HL-60 (cell line): ENCODE measurements around the gene VWC2.

Experiments used
- DNase-seq, 2 experiments: peaks; one replicate each; pipeline ENCODE4 v3.0.0-alpha.2; 2010 to 2020; ENCODE audit warnings: low read depth in 1 of 2, low spot score in 1 of 2
- H3K27ac ChIP-seq: fragments of 250-450 bp; sonication (Bioruptor Pico); replicated peaks from 2 replicates; pipeline ENCODE4 v1.5.1; 2020; ENCODE audit warnings: mild to moderate bottlenecking, moderate library complexity
- H3K27me3 ChIP-seq: fragments of 250-450 bp; sonication (Bioruptor Pico); 2 replicates; pipeline ENCODE4 v1.5.1; 2021; ENCODE audit warnings: mild to moderate bottlenecking, moderate library complexity; ENCODE audit not compliant: insufficient read depth, poor library complexity, severe bottlenecking
- H3K4me3 ChIP-seq: replicated peaks from 2 replicates; pipeline ENCODE4 v1.5.1; 2011; ENCODE audit warnings: mild to moderate bottlenecking, control low read depth, low read length; ENCODE audit not compliant: insufficient read depth
- CTCF ChIP-seq: IDR thresholded peaks from one replicate; pipeline ENCODE4 v1.5.1; 2011; ENCODE audit warnings: low read length, control low read depth, inconsistent platforms; ENCODE audit not compliant: insufficient read depth
- GABPA ChIP-seq: IDR thresholded peaks from 2 replicates; pipeline ENCODE4 v1.6.1; 2012; ENCODE audit warnings: low read depth
- POLR2AphosphoS5 ChIP-seq: IDR thresholded peaks from 2 replicates; pipeline ENCODE4 v1.6.1; 2012; ENCODE audit warnings: low read depth
- SPI1 ChIP-seq: IDR thresholded peaks from 2 replicates; pipeline ENCODE4 v1.6.1; 2012; ENCODE audit warnings: low read depth, mild to moderate bottlenecking, borderline replicate concordance
- TF ChIP-seq, protein P1 (sequence below): IDR thresholded peaks from 2 replicates; pipeline ENCODE4 v1.6.1; 2012; ENCODE audit warnings: low read depth; ENCODE audit not compliant: insufficient replicate concordance

Gene VWC2

GRCh38 chr7:49812534-49812933 is 39.1 kb downstream of the VWC2 start:
- no peaks in the 10 kb centered on the region for H3K27me3 ChIP-seq
- H3K27ac ChIP-seq = no peak overlapping the region
- TF ChIP-seq CTCF = no peak
- no peak for TF ChIP-seq GABPA
- no peak for TF ChIP-seq POLR2AphosphoS5
- no peak for DNase-seq
- H3K4me3 ChIP-seq = no peak overlapping the region

DNA sequence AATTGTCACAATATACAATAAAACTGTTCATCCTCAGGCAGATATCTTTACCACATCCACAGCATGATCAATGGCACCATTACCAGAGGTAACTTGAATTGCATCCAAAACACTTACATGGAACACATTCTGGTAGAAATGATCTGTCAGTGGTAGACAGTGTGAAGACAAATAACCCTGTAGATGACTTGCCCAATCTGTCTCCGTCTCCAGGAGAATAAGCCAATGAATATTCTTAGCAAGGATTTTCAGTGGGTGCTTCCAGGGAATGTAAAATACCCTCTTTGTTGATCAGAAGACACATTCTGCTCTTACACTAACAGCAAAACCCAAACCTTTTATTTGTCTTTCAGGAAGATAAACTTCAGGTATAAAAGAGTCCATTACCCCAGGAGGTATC is 43.8 kb downstream of the VWC2 start:
- no peak overlapping the region for H3K4me3 ChIP-seq
- DNase-seq = no peak
- no peaks in the 10 kb centered on the region for H3K27me3 ChIP-seq
- TF ChIP-seq SPI1 = no peak
- no peak overlapping the region for H3K27ac ChIP-seq

- no peak for DNase-seq
- TF ChIP-seq, protein P1, sequence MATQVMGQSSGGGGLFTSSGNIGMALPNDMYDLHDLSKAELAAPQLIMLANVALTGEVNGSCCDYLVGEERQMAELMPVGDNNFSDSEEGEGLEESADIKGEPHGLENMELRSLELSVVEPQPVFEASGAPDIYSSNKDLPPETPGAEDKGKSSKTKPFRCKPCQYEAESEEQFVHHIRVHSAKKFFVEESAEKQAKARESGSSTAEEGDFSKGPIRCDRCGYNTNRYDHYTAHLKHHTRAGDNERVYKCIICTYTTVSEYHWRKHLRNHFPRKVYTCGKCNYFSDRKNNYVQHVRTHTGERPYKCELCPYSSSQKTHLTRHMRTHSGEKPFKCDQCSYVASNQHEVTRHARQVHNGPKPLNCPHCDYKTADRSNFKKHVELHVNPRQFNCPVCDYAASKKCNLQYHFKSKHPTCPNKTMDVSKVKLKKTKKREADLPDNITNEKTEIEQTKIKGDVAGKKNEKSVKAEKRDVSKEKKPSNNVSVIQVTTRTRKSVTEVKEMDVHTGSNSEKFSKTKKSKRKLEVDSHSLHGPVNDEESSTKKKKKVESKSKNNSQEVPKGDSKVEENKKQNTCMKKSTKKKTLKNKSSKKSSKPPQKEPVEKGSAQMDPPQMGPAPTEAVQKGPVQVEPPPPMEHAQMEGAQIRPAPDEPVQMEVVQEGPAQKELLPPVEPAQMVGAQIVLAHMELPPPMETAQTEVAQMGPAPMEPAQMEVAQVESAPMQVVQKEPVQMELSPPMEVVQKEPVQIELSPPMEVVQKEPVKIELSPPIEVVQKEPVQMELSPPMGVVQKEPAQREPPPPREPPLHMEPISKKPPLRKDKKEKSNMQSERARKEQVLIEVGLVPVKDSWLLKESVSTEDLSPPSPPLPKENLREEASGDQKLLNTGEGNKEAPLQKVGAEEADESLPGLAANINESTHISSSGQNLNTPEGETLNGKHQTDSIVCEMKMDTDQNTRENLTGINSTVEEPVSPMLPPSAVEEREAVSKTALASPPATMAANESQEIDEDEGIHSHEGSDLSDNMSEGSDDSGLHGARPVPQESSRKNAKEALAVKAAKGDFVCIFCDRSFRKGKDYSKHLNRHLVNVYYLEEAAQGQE = no peak
- TF ChIP-seq POLR2AphosphoS5 (no peak), GABPA (no peak), SPI1 (no peak), CTCF (no peak)
- H3K27ac ChIP-seq = no peak overlapping the region
- H3K27me3 ChIP-seq = no peaks in the 10 kb centered on the region
- H3K4me3 ChIP-seq = no peak overlapping the region
These were observed 47.7 kb downstream of the VWC2 start for GRCh38 chr7:49821181-49821580.

DNA sequence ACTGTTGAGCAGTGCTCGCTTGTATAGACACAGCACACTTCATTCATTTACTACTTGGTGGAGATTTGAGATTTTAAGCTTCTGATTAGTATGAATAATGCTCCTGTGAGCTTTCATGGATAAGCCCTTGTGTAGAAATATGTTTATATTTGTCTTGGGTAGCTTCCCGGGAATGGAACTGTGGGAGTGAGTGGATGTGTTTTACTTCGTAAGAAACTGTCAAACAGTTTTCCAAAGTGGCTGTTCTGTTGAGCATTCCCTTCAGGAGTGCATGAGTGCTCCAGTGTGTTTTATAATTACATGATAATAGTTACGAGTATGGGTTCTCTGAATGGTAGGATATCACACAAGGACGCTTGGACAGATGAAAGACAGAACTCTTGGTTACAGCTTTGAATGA is 49.4 kb downstream of the VWC2 start:
- TF ChIP-seq, protein P1 = no peak
- TF ChIP-seq SPI1 (no peak), GABPA (no peak), CTCF (no peak), POLR2AphosphoS5 (no peak)
- DNase-seq = no peak
- H3K4me3 ChIP-seq = no peak overlapping the region

More for the DNA sequence above, 49.4 kb downstream of the VWC2 start:
- H3K27me3 ChIP-seq = no peaks in the 10 kb centered on the region
- no peak overlapping the region for H3K27ac ChIP-seq
